NT2/D1 (cell line): ENCODE measurements around the gene AP5B1.

Experiments used
- SUZ12 ChIP-seq: IDR thresholded peaks from 2 replicates; pipeline ENCODE4 v1.6.1; 2011; ENCODE audit not compliant: insufficient read length, insufficient read depth; ENCODE audit errors: extremely low read depth
- YY1 ChIP-seq: IDR thresholded peaks from 2 replicates; pipeline ENCODE4 v1.6.1; 2011; ENCODE audit not compliant: insufficient read length, insufficient read depth
- ZNF274 ChIP-seq: IDR thresholded peaks from 2 replicates; pipeline ENCODE4 v1.6.1; 2011; ENCODE audit warnings: mild to moderate bottlenecking, low read depth, low read length

- TF ChIP-seq YY1 (no peak), SUZ12 (no peak), ZNF274 (no peak)
These were observed 6.1 kb downstream of the AP5B1 start for GRCh38 chr11:65774525-65775306.
